Measurements from ENCODE around the gene ALDH3A1. TPM values are rescaled to one million over a fixed set of nuclear protein-coding genes. Genes with fewer than 3 reads are reported as not detected.

The ALDH3A1 gene
- total RNA-seq, 1 experiment from 2014 or later = not detected

Other genes with a start within 250 kb of the ALDH3A1 start
- gene SLC47A1, start 214.4 kb downstream of the ALDH3A1 start, total RNA-seq (2014; rRNA removed; shearing (Covaris generic); ENCODE audit: low replicate concordance) = not detected in 2 replicates
- 2.0 and 7.5 TPM in 2 replicates for gene ALDH3A2, start 99.5 kb downstream of the ALDH3A1 start, total RNA-seq (2014; rRNA removed; shearing (Covaris generic); ENCODE audit: low replicate concordance)
- gene SLC47A2, start 31.7 kb downstream of the ALDH3A1 start, total RNA-seq (2014; rRNA removed; shearing (Covaris generic); ENCODE audit: low replicate concordance) = not detected in 2 replicates
- gene ULK2, start 119.6 kb upstream of the ALDH3A1 start, total RNA-seq (2014; rRNA removed; shearing (Covaris generic); ENCODE audit: low replicate concordance) = not detected in 2 replicates
- gene AKAP10, start 229.5 kb upstream of the ALDH3A1 start, total RNA-seq (2014; rRNA removed; shearing (Covaris generic); ENCODE audit: low replicate concordance) = 25.2 and 31.1 TPM in 2 replicates